Upper lobe of left lung (tissue), 6 donors: ENCODE measurements around the gene TEX19. TPM values are rescaled to one million over a fixed set of nuclear protein-coding genes. Genes with fewer than 3 reads are reported as not detected.
"Not testable (repeated sequence)": the region's sequence is repeated elsewhere in the genome, so short reads cannot be mapped to it uniquely, and the experiment has no call there.

Experiments
- ATAC-seq, 2 donors: fragments of 200-7000 bp; cut with Tn5 transposase; one replicate each; pipeline ENCODE4 v1.9.1; 2022; ENCODE audit warnings: mild to moderate bottlenecking in 2 of 2, moderate library complexity in 2 of 2; ENCODE audit not compliant: low FRiP score in 2 of 2
- DNase-seq, 2 donors: peaks; one replicate each; pipeline ENCODE4 v3.0.0-alpha.2; 2019 to 2020
- H3K27ac ChIP-seq, 4 donors: fragments of 200-600 bp; sonication (generic); one replicate each; pipeline ENCODE4 v1.5.1; 2016 to 2019
- H3K27me3 ChIP-seq, 4 donors: fragments of 200-600 bp; sonication (generic); one replicate each; pipeline ENCODE4 v1.5.1; 2017 to 2019
- H3K36me3 ChIP-seq, 4 donors: fragments of 200-600 bp; sonication (generic); one replicate each; pipeline ENCODE4 v1.5.1; 2016 to 2019
- H3K4me1 ChIP-seq, 4 donors: fragments of 200-600 bp; sonication (generic); one replicate each; pipeline ENCODE4 v1.5.1; 2018 to 2019
- H3K4me3 ChIP-seq, 4 donors: fragments of 200-600 bp; sonication (generic); one replicate each; pipeline ENCODE4 v1.5.1; 2017 to 2019; ENCODE audit warnings: mild to moderate bottlenecking in 2 of 4, moderate library complexity in 1 of 4
- H3K9me3 ChIP-seq, 4 donors: fragments of 200-600 bp; sonication (generic); one replicate each; pipeline ENCODE4 v1.5.1; 2018 to 2019
- CTCF ChIP-seq, 6 experiments: fragments of 450-650 bp in 4 of 6; fragments of 200-600 bp in 2 of 6; sonication (generic) in 2 of 6; IDR thresholded peaks; one replicate each; pipeline ENCODE4 v1.5.1; 2016 to 2019; ENCODE audit warnings: antibody characterized with exemption in 6 of 6
- EP300 ChIP-seq, 4 donors: sonication (generic); formaldehyde crosslinking; IDR thresholded peaks; one replicate each; pipeline ENCODE4 v1.5.1; 2017; ENCODE audit warnings: antibody characterized with exemption in 4 of 4, control low read depth in 2 of 4
- POLR2A ChIP-seq, 4 donors: fragments of 450-650 bp; IDR thresholded peaks; one replicate each; pipeline ENCODE4 v1.5.1; 2016 to 2017; ENCODE audit warnings: antibody characterized with exemption in 4 of 4, mild to moderate bottlenecking in 2 of 4
- POLR2AphosphoS5 ChIP-seq, 2 donors: sonication (generic); formaldehyde crosslinking; IDR thresholded peaks; one replicate each; pipeline ENCODE4 v1.5.1; 2017; ENCODE audit warnings: antibody characterized with exemption in 2 of 2
- WGBS, 2 donors: methylation state at CpG; one replicate each; pipeline ENCODE4 v1.1.5; 2017 to 2018; 5-methylcytosine and 5-hydroxymethylcytosine counted together
- total RNA-seq, 6 donors: library from RNA; depleted of rRNA in 4 of 6; stranded (reverse); fragments of >200 nt in 4 of 6; gene quantifications; one replicate each; pipeline versions ENCODE4 v1.1.0 to v1.2.1, GENCODE V29; 2016 to 2021
- donor health status: DM: no; HTN: no; CAD: no; lungs with moderate emphysema.
- donor health status: DM: no; HTN: yes; CAD: no; lungs with severe emphysema.

Gene TEX19
- total RNA-seq, 6 donors from 2014 or later = not detected

GRCh38 chr17:82354804-82355308 lies 4.2 kb upstream of the TEX19 start:
- WGBS, 2 donors = 81 to 82% methylated on average over 7 of the region's 7 CpGs
- no peak for ATAC-seq
- H3K36me3 ChIP-seq = no peaks in the 10 kb centered on the region
- no peak overlapping the region for H3K27ac ChIP-seq
- TF ChIP-seq CTCF (IDR thresholded peaks at IDR 0.05) (no peak), POLR2AphosphoS5 (IDR thresholded peaks at IDR 0.05) (no peak), EP300 (IDR thresholded peaks at IDR 0.05) (no peak), POLR2A (IDR thresholded peaks at IDR 0.05) (no peak)
- no peaks in the 10 kb centered on the region for H3K9me3 ChIP-seq
- no peak overlapping the region for H3K4me3 ChIP-seq
- peaks cover 0 to 12% (median 6%) of the 10 kb centered on the region in 4 donors for H3K4me1 ChIP-seq
- no peak for DNase-seq
- no peaks in the 10 kb centered on the region for H3K27me3 ChIP-seq

GRCh38 chr17:82355770-82356427 lies 3.1 kb upstream of the TEX19 start:
- Histone ChIP-seq H3K4me3 (peak overlapping the region in 1 of 4 donors; percentile 31), H3K27me3 (no peaks in the 10 kb centered on the region), H3K9me3 (no peaks in the 10 kb centered on the region), H3K4me1 (peaks cover 0 to 12% (median 6%) of the 10 kb centered on the region in 4 donors), H3K36me3 (no peaks in the 10 kb centered on the region), H3K27ac (peak overlapping the region; percentile 4 to 74 (median 56))
- DNase-seq (peak in 1 of 2 donors; percentile 67), ATAC-seq (peak; percentile 18 to 87)
- TF ChIP-seq POLR2A (IDR thresholded peaks at IDR 0.05) (no peak), POLR2AphosphoS5 (IDR thresholded peaks at IDR 0.05) (no peak), CTCF (IDR thresholded peaks at IDR 0.05) (no peak), EP300 (IDR thresholded peaks at IDR 0.05) (no peak)
- 70 to 85% methylated on average over 10 to 11 of the region's 11 CpGs for WGBS, 2 donors

GRCh38 chr17:82356845-82357355 lies 2.1 kb upstream of the TEX19 start:
- Histone ChIP-seq H3K4me1 (peaks cover 0 to 12% (median 3%) of the 10 kb centered on the region in 4 donors), H3K4me3 (peak overlapping the region in 1 of 4 donors; percentile 31), H3K36me3 (no peaks in the 10 kb centered on the region), H3K9me3 (no peaks in the 10 kb centered on the region), H3K27me3 (no peaks in the 10 kb centered on the region), H3K27ac (peak overlapping the region; percentile 4 to 74 (median 56))
- peak in 2 of 4 donors; percentile 32 to 53 for TF ChIP-seq POLR2A (IDR thresholded peaks at IDR 0.05)
- TF ChIP-seq CTCF (IDR thresholded peaks at IDR 0.05) = no peak
- no peak for TF ChIP-seq EP300 (IDR thresholded peaks at IDR 0.05)
- ATAC-seq = peak; percentile 39 to 83
- no peak for DNase-seq
- 70 to 72% methylated on average over 4 to 13 of the region's 20 CpGs for WGBS, 2 donors

GRCh38 chr17:82357394-82357793 lies 1.7 kb upstream of the TEX19 start:
- no peaks in the 10 kb centered on the region for H3K9me3 ChIP-seq
- peaks cover 0 to 12% (median 1%) of the 10 kb centered on the region in 4 donors for H3K4me1 ChIP-seq
- DNase-seq (no peak), ATAC-seq (no peak)
- no peaks in the 10 kb centered on the region for H3K27me3 ChIP-seq
- H3K36me3 ChIP-seq = no peaks in the 10 kb centered on the region
- no peak overlapping the region for H3K4me3 ChIP-seq
- WGBS, 2 donors = 64% methylated on average over 2 of the region's 2 CpGs; no CpG with 5 or more reads in 1 of the 2 donors
- no peak for TF ChIP-seq POLR2A (IDR thresholded peaks at IDR 0.05)
- no peak for TF ChIP-seq EP300 (IDR thresholded peaks at IDR 0.05)
- TF ChIP-seq CTCF (IDR thresholded peaks at IDR 0.05) = no peak
- TF ChIP-seq POLR2AphosphoS5 (IDR thresholded peaks at IDR 0.05) = no peak
- peak overlapping the region in 1 of 4 donors; percentile 56 for H3K27ac ChIP-seq

- 80% methylated on average over 1 of the region's 1 CpG; no CpG with 5 or more reads in 1 of the 2 donors for WGBS, 2 donors
- not testable (repeated sequence) for H3K9me3 ChIP-seq, H3K27ac ChIP-seq, H3K36me3 ChIP-seq, DNase-seq, H3K27me3 ChIP-seq, ATAC-seq, H3K4me3 ChIP-seq
- H3K4me1 ChIP-seq = peaks cover 0 to 12% (median 1%) of the 10 kb centered on the region in 4 donors
These were observed 516 bp downstream of the TEX19 start for GRCh38 chr17:82359451-82360074.
